Measurements from ENCODE around the gene EYS.
"Not testable (repeated sequence)": the region's sequence is repeated elsewhere in the genome, so short reads cannot be mapped to it uniquely, and the experiment has no call there.

EYS gene

GRCh38 chr6:63926950-63927927 is 1779.8 kb downstream of the EYS start:
- no peak for DNase-seq

- no peak for DNase-seq
Observed at GRCh38 chr6:63926258-63926780, 1780.7 kb downstream of the EYS start.

DNA sequence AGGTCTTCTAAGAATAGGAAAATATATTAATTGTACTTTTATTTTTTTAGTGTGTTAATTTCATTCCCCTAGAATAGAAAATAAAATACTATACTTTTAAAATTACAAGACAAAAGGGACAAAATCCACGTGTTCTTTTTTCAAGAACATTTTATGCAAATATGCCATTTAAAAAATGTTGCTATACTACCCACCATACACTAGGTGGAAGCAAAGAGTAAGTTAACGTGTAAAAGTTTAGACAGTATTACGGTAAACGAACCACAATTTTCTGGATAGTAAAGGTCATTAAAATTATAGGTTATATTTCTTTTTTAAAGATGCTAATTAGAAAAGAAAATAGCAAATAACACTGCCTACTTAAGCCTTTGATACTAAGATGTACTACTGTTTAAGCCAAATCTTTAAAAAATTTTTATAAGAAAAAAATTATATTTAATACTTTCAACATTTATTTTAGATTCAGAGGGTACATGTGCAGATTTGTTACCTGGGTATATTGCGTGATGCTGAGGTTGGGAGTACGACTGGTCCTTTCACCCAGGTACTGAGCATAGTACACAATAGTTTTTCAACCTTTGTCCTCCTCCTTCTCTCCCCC is 1783.8 kb downstream of the EYS start:
- DNase-seq: no peak

DNA sequence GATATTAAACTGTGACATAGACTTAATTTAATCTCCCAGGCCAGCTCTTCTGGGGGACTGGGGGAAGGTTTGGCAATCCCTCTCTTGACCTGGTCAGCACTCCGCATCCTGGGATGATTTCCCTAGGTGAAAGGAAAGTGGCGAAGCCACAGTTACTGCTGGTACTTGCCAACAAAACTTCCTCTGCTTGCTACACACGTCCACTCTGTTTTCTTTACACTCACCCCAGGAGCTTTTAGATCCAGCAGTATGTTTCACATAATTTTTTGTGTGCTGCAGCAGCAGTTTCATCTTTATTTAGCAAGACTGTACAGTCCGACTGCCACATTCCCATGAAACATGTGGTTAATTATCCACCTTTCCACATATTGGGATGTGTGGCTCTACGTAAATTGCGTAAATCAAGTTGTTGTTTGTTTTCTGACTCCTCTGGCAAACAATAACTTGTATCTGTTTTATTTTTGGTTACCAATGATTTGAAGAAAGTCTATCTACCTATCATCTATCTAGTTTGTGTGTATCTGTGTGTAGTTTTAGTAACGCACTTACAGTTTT is 1787.4 kb downstream of the EYS start:
- DNase-seq: no peak

DNA sequence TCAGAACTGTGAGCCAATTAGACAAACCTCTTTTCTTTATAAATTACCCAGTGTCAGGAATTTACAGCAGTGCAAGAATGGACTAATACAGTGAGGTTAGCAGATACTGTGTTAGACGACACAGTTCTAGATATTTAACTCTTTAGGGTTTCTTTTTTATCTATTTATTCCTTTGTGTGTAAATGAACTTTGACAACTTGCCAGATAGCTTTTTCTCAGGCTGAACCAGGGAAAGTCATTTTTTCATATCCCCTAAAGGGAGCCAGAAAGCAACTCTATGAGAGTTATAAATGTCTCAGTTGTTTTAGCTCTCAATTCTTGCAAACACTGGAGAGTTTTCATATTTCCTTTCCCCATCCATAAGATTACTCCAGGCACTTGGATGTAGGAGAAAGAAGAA is 1794.1 kb downstream of the EYS start:
- no peak for DNase-seq

GRCh38 chr6:63910863-63911551 is 1796.0 kb downstream of the EYS start:
- DNase-seq: no peak

DNA sequence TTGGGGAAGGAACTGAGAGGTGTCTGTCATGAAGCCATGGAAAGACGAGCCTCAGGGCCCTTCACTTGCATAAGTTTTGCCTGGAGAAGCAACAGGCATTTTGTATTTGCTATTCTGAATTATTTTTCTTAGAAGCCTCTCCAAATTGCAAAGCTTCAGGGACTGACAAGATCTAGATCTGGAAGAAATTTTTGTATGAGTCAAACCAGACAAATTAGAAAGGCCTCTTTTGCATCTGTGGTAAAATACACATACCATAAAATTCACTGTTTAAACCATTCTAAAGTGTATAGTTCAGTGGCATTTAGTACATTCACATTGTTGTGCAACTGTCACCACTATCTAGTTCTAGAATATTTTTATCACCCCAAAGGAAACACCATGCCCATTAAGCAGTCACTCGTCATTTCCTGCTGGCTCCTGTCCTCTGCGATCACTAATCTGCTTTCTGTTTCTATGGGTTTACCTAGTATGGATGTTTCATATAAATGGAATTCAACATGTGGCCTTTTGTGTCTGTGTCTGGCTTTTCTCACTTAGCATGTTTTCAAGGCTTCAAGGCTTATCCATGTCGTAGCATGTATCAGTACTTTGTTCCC is 1802.3 kb downstream of the EYS start:
- no peak for DNase-seq

DNA sequence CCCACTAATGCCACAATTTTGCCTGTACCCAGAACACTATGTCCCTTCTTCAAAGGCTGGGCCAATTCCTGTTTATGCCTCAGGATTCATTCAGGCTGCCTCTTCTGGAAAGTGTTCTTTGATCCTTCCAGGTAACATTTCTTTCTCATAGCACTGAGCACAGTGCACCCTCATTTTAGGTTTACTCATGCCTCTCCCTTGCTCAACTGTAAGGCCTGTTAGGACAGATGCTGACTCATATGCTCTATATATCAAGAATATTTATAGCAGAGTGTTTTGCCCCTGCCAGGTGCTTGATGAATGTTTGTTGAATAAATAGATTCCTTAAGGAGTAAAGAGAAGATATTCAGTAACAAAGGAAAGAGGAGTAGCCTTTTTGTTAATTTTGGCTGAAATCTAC is 1807.5 kb downstream of the EYS start:
- DNase-seq: no peak

DNA sequence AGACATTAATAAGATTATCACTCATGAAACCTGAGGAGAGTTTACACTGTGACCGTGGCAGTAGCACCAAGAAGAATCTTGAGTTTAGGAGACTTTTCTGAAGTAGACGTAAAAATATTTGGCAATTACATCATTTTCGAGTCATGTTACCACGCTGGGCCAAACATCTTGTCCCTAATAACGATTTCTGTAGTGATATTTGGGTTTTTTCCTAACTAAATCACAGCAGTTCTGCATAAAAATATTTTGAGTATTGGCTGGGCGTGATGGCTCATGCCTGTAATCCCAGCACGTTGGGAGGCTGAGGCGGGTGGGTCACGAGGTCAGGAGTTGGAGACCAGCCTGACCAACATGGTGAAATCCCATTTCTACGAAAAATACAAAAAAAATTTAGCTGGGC is 1809.1 kb downstream of the EYS start:
- no peak for DNase-seq

- no peak for DNase-seq
Observed at GRCh38 chr6:63897459-63897858, 1809.6 kb downstream of the EYS start.

DNA sequence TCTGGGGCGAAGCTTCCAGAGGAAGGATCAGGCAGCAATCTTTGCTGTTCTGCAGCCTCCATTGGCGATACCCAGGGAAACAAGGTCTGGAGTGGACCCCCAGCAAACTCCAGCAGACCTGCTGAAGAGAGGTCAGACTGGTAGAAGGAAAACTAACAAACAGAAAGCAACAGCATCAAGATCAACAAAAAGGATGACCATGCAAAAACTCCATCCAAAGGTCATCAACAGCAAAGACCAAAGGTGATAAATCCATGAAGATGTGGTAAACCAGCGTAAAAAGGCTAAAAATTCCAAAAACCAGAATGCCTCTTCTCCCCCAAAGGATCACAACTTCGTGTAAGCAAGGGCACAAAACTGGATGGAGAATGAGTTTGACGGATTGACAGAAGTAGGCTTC is 1818.6 kb downstream of the EYS start:
- DNase-seq: no peak

- DNase-seq: not testable (repeated sequence)
Observed at GRCh38 chr6:63887804-63888203, 1819.2 kb downstream of the EYS start.

DNA sequence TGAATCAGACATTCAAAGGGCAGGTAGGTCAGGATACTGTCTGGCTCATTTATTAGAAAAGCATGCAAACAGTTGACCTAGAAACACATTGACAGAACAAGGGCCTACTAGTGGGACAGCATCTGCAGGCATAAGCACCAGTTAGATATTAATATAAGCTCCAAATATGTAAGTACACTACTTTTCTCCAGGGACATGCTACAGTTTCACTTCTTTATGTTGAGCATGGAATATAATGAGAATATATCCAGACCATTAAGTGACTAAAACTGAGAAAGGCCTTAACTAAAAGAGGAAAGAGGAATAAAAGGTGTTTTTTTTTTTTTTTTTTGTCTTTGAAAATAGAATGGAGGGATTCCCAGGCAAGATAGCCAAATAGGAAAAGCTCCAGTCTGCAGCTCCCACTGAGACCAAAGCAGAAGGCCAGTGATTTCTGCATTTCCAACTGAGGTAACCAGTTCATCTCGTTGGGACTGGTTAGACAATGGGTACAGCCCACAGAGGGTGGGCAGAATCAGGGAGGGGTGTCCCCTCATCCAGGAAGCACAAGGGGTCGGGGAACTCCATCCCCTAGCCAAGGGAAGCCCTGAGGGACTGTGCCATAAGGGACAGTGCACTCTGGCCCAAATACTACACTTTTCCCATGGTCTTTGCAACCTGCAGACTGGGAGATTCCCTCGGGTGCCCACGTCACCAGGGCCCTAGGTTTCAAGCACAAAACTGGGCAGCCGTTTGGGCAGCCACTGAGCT is 1819.8 kb downstream of the EYS start:
- no peak for DNase-seq

DNA sequence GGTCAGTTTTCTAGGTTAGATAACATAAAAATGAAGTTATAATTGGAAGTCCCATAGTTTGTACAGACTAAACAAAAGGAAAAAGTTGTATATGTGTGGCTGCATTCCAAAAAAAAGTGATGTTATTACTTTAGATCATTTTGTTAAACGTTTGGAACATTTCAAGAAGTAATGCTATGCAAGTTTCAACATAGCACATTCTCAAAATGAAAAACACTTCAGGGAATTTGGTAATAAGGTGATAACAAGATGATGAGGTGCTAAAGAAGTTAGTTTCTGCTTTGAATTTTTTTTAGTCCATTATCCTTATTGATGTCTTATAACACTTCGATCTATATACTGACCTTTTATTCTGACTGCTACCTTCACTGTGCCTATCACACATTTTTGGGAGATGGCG is 1820.7 kb downstream of the EYS start:
- no peak for DNase-seq

DNA sequence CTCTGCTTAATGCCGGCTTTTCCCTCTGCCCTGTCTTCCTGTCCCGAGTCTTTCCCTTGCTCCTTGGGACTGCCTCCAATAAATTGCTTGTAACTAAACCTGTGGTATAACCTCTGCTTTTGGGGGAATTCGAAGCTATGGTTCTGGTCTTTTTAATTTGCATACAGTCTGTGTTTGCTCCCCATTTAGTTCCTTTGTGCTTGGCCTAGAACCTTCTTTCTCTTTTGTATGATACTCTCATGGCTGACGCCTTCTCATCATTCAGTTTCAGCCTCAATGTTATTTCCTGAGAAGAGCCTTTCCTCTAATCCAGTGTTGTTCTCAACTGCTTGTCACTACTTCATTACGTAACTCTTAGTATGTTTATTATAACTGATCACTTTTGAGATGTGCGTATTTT is 1823.4 kb downstream of the EYS start:
- no peak for DNase-seq

DNA sequence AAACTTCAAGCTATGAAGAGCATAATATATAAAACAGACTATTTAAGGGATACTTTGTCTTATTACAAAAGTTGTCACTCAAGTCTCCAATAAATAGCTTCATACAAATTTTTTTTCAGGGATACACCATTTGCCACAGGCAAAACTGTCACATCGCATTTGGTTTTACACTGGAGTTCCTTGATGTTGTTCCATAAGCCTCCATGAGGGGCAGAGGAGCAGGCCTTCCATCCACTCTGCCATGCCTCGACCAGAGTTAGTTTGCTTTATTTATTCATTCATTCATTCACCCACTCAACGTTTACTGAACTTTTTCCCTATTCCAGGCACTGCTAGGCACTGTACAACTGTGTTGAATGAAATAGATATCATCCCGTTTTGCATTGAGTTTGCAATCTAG is 1824.8 kb downstream of the EYS start:
- no peak for DNase-seq

DNA sequence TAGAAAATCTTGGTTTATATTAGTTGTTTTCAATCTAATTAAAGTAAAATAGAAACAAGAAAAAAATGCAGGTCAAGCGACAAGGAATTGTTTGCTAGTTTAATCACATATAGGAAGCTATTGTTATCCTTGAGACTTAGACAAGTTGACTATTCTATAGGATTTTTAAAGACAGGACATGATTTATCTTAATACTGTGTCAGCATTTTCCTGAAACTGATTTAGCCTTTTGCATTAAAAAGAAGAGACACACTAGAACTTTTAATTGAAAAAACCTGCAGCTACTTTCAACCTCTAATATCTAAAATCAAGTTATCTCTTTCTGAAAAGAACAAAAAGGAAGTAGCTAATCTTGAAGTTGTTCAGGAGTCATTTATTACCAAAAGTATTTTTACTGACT is 1825.2 kb downstream of the EYS start:
- DNase-seq: no peak

DNA sequence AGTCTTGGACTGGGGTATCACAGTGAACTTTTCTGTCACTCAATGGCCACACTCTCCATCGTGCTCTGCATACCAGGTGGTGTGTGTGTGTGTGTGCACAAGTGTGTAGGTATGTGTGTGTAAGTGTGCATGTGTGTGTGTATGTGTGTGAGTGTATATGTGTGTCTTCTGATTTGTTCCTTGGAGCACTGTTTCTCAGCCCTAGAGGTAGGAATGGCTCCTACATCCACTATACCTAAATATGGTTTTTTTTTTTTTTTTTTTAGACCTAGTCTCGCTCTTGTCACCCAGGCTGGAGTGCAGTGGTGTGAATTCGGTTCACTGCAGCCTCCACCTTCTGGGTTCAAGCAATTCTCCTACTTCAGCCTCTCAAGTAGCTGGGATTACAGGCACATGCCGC is 1834.8 kb downstream of the EYS start:
- no peak for DNase-seq

DNA sequence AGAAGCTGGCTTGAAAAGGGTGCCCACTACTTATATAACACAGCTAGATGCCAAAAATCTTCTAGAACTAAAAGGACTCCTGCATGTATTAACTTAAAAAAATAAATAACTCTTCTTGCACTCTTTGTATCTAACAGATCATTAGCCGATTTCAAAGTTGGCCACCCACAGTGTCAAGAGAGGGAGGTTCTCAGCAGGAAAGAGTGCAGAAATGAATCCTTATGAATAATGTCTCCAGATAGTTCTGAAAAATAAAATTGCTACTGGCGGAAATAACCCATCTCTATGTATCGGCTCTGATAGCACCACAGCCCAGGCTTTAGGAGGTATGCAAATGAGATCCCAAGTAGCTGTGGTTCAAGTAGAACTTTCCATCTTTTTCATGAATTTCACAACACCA is 1838.7 kb downstream of the EYS start:
- DNase-seq: no peak

- DNase-seq: no peak
Observed at GRCh38 chr6:63864671-63865318, 1842.2 kb downstream of the EYS start.

GRCh38 chr6:63864061-63864460 is 1843.0 kb downstream of the EYS start:
- no peak for DNase-seq

Measured in activated T-cell treated with anti-CD3 and anti-CD28 coated beads, Interleukin-2, amount 50 U/mL, for 1 hour (primary cell).